Smooth muscle cell (in vitro differentiated cells): ENCODE data around the gene DSC2. TPM values are rescaled to one million over a fixed set of nuclear protein-coding genes. Genes with fewer than 3 reads are reported as not detected.

Experiments
- DNase-seq: peaks from one replicate; lab custom pipeline; 2025; ENCODE audit not compliant: unreplicated experiment; lab: John Stamatoyannopoulos, UW
- H2AFZ ChIP-seq: fragments of 200-600 bp; sonication (generic); 2 replicates; pipeline ENCODE4 v1.6.0; 2016; ENCODE audit warnings: antibody characterized with exemption, low read depth, mild to moderate bottlenecking
- H3F3A ChIP-seq: fragments of 200-600 bp; sonication (generic); 2 replicates; pipeline ENCODE4 v1.6.0; 2017; ENCODE audit warnings: antibody characterized with exemption, low read depth
- H3K27ac ChIP-seq: fragments of 200-600 bp; sonication (generic); 2 replicates; pipeline ENCODE4 v1.5.1; 2016; ENCODE audit warnings: low read depth, mild to moderate bottlenecking
- H3K27me3 ChIP-seq: fragments of 200-600 bp; sonication (generic); 2 replicates; pipeline ENCODE4 v1.6.1; 2016; ENCODE audit warnings: low read depth, mild to moderate bottlenecking
- H3K36me3 ChIP-seq: fragments of 200-600 bp; sonication (generic); 2 replicates; pipeline ENCODE4 v1.5.1; 2016; ENCODE audit warnings: low read depth
- H3K4me1 ChIP-seq: fragments of 200-600 bp; sonication (generic); 2 replicates; pipeline ENCODE4 v1.5.1; 2016; ENCODE audit warnings: low read depth
- H3K4me2 ChIP-seq: fragments of 200-600 bp; sonication (generic); 2 replicates; pipeline ENCODE4 v1.6.0; 2016; ENCODE audit warnings: mild to moderate bottlenecking
- H3K4me3 ChIP-seq: fragments of 200-600 bp; sonication (generic); 2 replicates; pipeline ENCODE4 v1.5.1; 2016; ENCODE audit warnings: mild to moderate bottlenecking
- H3K79me2 ChIP-seq: fragments of 200-600 bp; sonication (generic); 2 replicates; pipeline ENCODE4 v1.6.0; 2016; ENCODE audit warnings: low read depth, mild to moderate bottlenecking
- H3K9ac ChIP-seq: fragments of 200-600 bp; sonication (generic); 2 replicates; pipeline ENCODE4 v1.6.0; 2016; ENCODE audit warnings: low read depth
- H3K9me3 ChIP-seq: fragments of 200-600 bp; sonication (generic); replicated peaks from 2 replicates; pipeline ENCODE4 v1.5.1; 2016; ENCODE audit warnings: low read depth
- H4K20me1 ChIP-seq: fragments of 200-600 bp; sonication (generic); 2 replicates; pipeline ENCODE4 v1.6.0; 2016; ENCODE audit warnings: low read depth
- CTCF ChIP-seq: fragments of 200-600 bp; sonication (generic); IDR thresholded peaks from 2 replicates; pipeline ENCODE4 v1.5.1; 2017; ENCODE audit warnings: borderline replicate concordance, mild to moderate bottlenecking, antibody characterized with exemption; ENCODE audit not compliant: insufficient read depth, poor library complexity, severe bottlenecking
- WGBS: methylation state at CpG from one replicate; pipeline ENCODE4 v1.1.7; 2016; ENCODE audit warnings: low lambda C conversion rate; 5-methylcytosine and 5-hydroxymethylcytosine counted together
- polyA plus RNA-seq: library from polyadenylated mRNA; unstranded; fragments of >200 nt; fragmentation: Nextera tagmentation; extraction: Ambion mirVana; gene quantifications from 2 replicates; pipeline ENCODE4 v1.2.1, GENCODE V29; 2016
- total RNA-seq: library from RNA; depleted of rRNA; stranded (reverse); fragments of >200 nt; gene quantifications from 2 replicates; pipeline ENCODE4 v1.2.3, GENCODE V29; 2014

DSC2 gene
- total and polyA plus RNA-seq, 2 experiments from 2014 or later, result 15.6 to 78.8 TPM

- Histone ChIP-seq H3K79me2 (no peaks in the 10 kb centered on the region), H3K9ac (no peak overlapping the region), H3K27ac (peak overlapping the region; percentile 20), H4K20me1 (no peaks in the 10 kb centered on the region), H3K9me3 (no peaks in the 10 kb centered on the region), H3F3A (no peaks in the 10 kb centered on the region), H3K4me1 (no peaks in the 10 kb centered on the region), H3K4me3 (no peak overlapping the region), H3K36me3 (no peaks in the 10 kb centered on the region), H3K27me3 (no peaks in the 10 kb centered on the region), H2AFZ (no peak overlapping the region), H3K4me2 (peak overlapping the region; percentile 35)
- TF ChIP-seq CTCF, result no peak
- 2% methylated on average over 4 of the region's 4 CpGs for WGBS
- DNase-seq, result no peak
These were observed 53.0 kb downstream of the DSC2 start for GRCh38 chr18:31049189-31049588.

- no peaks in the 10 kb centered on the region for H3K79me2 ChIP-seq
- no peaks in the 10 kb centered on the region for H4K20me1 ChIP-seq
- no peaks in the 10 kb centered on the region for H3K36me3 ChIP-seq
- peaks cover 6% of the 10 kb centered on the region for H3K27me3 ChIP-seq
- no peak overlapping the region for H3K4me3 ChIP-seq
- H3K9ac ChIP-seq, result no peak overlapping the region
- H3K9me3 ChIP-seq, result no peaks in the 10 kb centered on the region
- DNase-seq, result no peak
- H3K4me2 ChIP-seq, result no peak overlapping the region
- H3F3A ChIP-seq, result no peaks in the 10 kb centered on the region
- no peaks in the 10 kb centered on the region for H3K4me1 ChIP-seq
- no peak overlapping the region for H2AFZ ChIP-seq
- H3K27ac ChIP-seq, result no peak overlapping the region
- WGBS, result 82% methylated on average over 2 of the region's 2 CpGs
- TF ChIP-seq CTCF, result no peak
These were observed 54.0 kb downstream of the DSC2 start for GRCh38 chr18:31048216-31048615.

GRCh38 chr18:31046916-31047315 is 55.3 kb downstream of the DSC2 start:
- H3K4me3 ChIP-seq, result no peak overlapping the region
- DNase-seq, result no peak
- H3K9ac ChIP-seq, result no peak overlapping the region
- H3F3A ChIP-seq, result no peaks in the 10 kb centered on the region
- no peaks in the 10 kb centered on the region for H3K36me3 ChIP-seq
- peaks cover 2% of the 10 kb centered on the region for H3K4me1 ChIP-seq
- no peak overlapping the region for H3K27ac ChIP-seq
- TF ChIP-seq CTCF, result no peak
- H3K9me3 ChIP-seq, result no peaks in the 10 kb centered on the region
- peaks cover 19% of the 10 kb centered on the region for H3K27me3 ChIP-seq
- no peak overlapping the region for H2AFZ ChIP-seq
- H4K20me1 ChIP-seq, result no peaks in the 10 kb centered on the region
- no peaks in the 10 kb centered on the region for H3K79me2 ChIP-seq
- no peak overlapping the region for H3K4me2 ChIP-seq

DNA sequence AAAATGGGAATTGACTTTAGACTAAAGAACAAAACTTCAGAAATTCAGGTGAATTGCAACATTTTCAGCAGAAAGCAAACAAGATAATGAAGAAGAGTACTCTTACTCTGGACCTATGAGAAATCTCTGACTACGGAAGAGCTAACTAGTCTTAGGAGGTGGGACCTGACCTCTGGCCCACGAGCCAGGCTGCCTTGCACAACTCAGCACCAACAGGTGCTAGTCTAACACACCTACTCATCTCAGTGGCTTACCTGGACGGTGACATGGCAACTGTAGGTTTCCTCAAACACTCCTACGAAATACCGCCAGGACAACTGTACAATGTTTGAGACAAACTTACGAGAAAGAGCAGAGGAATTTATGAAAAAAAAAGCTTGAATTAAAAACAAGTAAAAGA is 56.6 kb downstream of the DSC2 start:
- Histone ChIP-seq H3K36me3 (no peaks in the 10 kb centered on the region), H3K79me2 (no peaks in the 10 kb centered on the region), H4K20me1 (no peaks in the 10 kb centered on the region), H3K9me3 (no peaks in the 10 kb centered on the region), H3F3A (no peaks in the 10 kb centered on the region), H3K27ac (no peak overlapping the region), H2AFZ (no peak overlapping the region), H3K9ac (no peak overlapping the region), H3K4me1 (peaks cover 7% of the 10 kb centered on the region), H3K27me3 (peaks cover 32% of the 10 kb centered on the region), H3K4me3 (no peak overlapping the region), H3K4me2 (no peak overlapping the region)
- 97% methylated on average over 6 of the region's 6 CpGs for WGBS
- no peak for TF ChIP-seq CTCF
- no peak for DNase-seq
